ENCODE data around the gene CD207. TPM values are rescaled to one million over a fixed set of nuclear protein-coding genes. Genes with fewer than 3 reads are reported as not detected.

The CD207 gene
- total RNA-seq, 1 experiment from 2014 or later: 0.10 TPM

GRCh38 chr2:70831861-70832260 is 3.8 kb downstream of the CD207 start:
- in situ Hi-C loops (cut with HindIII; ENCODE audit: low sequenced_read_pairs): no loop called here
- no peak for DNase-seq (ENCODE audit: low spot score)

- in situ Hi-C loops (cut with HindIII; ENCODE audit: low sequenced_read_pairs): no loop called here
- no peak for DNase-seq (ENCODE audit: low spot score)
Observed at GRCh38 chr2:70830366-70830765, 5.2 kb downstream of the CD207 start.

- no peak for DNase-seq (ENCODE audit: low spot score)
- in situ Hi-C loops (cut with HindIII; ENCODE audit: low sequenced_read_pairs): no loop called here
Observed at GRCh38 chr2:70829916-70830315, 5.7 kb downstream of the CD207 start.

GRCh38 chr2:70828914-70829824 is 6.4 kb downstream of the CD207 start:
- in situ Hi-C loops (cut with HindIII; ENCODE audit: low sequenced_read_pairs): no loop called here
- DNase-seq (ENCODE audit: low spot score): no peak

- in situ Hi-C loops (cut with HindIII; ENCODE audit: low sequenced_read_pairs): no loop called here
- DNase-seq (ENCODE audit: low spot score): no peak
Observed at GRCh38 chr2:70828115-70828514, 7.5 kb downstream of the CD207 start.

- in situ Hi-C loops (cut with HindIII; ENCODE audit: low sequenced_read_pairs): no loop called here
- DNase-seq (ENCODE audit: low spot score): no peak
Observed at GRCh38 chr2:70827388-70827787, 8.2 kb downstream of the CD207 start.

- DNase-seq (ENCODE audit: low spot score): no peak
- in situ Hi-C loops (cut with HindIII; ENCODE audit: low sequenced_read_pairs): no loop called here
Observed at GRCh38 chr2:70826696-70827350, 8.8 kb downstream of the CD207 start.

- in situ Hi-C loops (cut with HindIII; ENCODE audit: low sequenced_read_pairs): no loop called here
- DNase-seq (ENCODE audit: low spot score): no peak
Observed at GRCh38 chr2:70823249-70823648, 12.4 kb downstream of the CD207 start.

GRCh38 chr2:70822843-70823242 is 12.8 kb downstream of the CD207 start:
- in situ Hi-C loops (cut with HindIII; ENCODE audit: low sequenced_read_pairs): no loop called here
- no peak for DNase-seq (ENCODE audit: low spot score)

- in situ Hi-C loops (cut with HindIII; ENCODE audit: low sequenced_read_pairs): no loop called here
- no peak for DNase-seq (ENCODE audit: low spot score)
Observed at GRCh38 chr2:70820499-70820898, 15.1 kb downstream of the CD207 start, which contains the start of gene CLEC4F. Gene CLEC4F, minus strand, starts transcription at chr2:70820599. Its CDS starts 76 bp downstream, at chr2:70820523.

- DNase-seq (ENCODE audit: low spot score): no peak
- in situ Hi-C loops (cut with HindIII; ENCODE audit: low sequenced_read_pairs): no loop called here
Observed at GRCh38 chr2:70817284-70817954, 18.2 kb downstream of the CD207 start.

- in situ Hi-C loops (cut with HindIII; ENCODE audit: low sequenced_read_pairs): no loop called here
- no peak for DNase-seq (ENCODE audit: low spot score)
Observed at GRCh38 chr2:70816726-70817125, 18.9 kb downstream of the CD207 start.

- in situ Hi-C loops (cut with HindIII; ENCODE audit: low sequenced_read_pairs): no loop called here
- DNase-seq (ENCODE audit: low spot score): no peak
Observed at GRCh38 chr2:70808983-70809958, 26.3 kb downstream of the CD207 start.

- no peak for DNase-seq (ENCODE audit: low spot score)
- in situ Hi-C loops (cut with HindIII; ENCODE audit: low sequenced_read_pairs): no loop called here
Observed at GRCh38 chr2:70807828-70808118, 27.8 kb downstream of the CD207 start.

GRCh38 chr2:70807102-70807827 is 28.4 kb downstream of the CD207 start:
- in situ Hi-C loops (cut with HindIII; ENCODE audit: low sequenced_read_pairs): no loop called here
- no peak for DNase-seq (ENCODE audit: low spot score)

- DNase-seq (ENCODE audit: low spot score): no peak
- in situ Hi-C loops (cut with HindIII; ENCODE audit: low sequenced_read_pairs): no loop called here
Observed at GRCh38 chr2:70806620-70807019, 29.0 kb downstream of the CD207 start.

- in situ Hi-C loops (cut with HindIII; ENCODE audit: low sequenced_read_pairs): no loop called here
- no peak for DNase-seq (ENCODE audit: low spot score)
Observed at GRCh38 chr2:70806013-70806412, 29.6 kb downstream of the CD207 start.

- no peak for DNase-seq (ENCODE audit: low spot score)
- in situ Hi-C loops (cut with HindIII; ENCODE audit: low sequenced_read_pairs): no loop called here
Observed at GRCh38 chr2:70801607-70802263, 33.9 kb downstream of the CD207 start.

All from G401 (cell line).